PC-9 (cell line): ENCODE measurements around the gene ACTN1.

Experiments
- EZH2 ChIP-seq: fragments of 200-600 bp; sonication (generic); IDR thresholded peaks from 2 replicates; pipeline ENCODE4 v1.8.0; 2017; ENCODE audit warnings: antibody characterized with exemption, low read depth
- TF ChIP-seq, protein P1 (sequence below): fragments of 200-600 bp; sonication (generic); conservative IDR thresholded peaks from 2 replicates; pipeline ENCODE4 v1.6.1; 2017; ENCODE audit warnings: mixed run types, antibody characterized with exemption, mild to moderate bottlenecking, moderate library complexity

DNA sequence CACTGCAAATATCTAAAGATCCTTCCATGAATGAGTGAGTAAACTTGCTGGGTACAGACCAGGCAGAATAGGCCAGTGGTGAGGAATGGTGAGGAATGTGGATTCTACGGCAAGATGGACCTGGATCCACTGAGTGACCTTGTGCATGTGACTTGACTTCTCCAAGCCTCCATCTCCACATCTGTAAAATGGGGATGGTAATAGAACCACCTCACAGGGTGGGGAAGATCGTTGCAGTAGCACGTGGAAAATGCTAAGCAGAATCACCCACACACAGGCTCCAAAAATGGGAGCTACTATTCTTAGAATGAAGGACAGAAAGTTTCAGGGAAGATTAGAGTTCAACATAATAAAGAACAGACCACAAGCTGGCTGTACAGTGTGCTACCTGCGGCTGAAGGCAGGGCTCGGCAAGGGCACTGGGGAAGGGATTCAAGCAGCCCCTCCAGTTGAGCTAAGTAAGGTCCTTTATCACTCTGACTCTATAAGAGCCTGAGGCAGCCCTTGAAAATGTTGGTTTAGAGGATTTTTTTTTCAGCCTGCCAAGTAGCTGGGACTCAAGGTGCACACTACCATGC, 47.5 kb downstream of the ACTN1 start:
- no peak for TF ChIP-seq EZH2
- TF ChIP-seq, protein P1, sequence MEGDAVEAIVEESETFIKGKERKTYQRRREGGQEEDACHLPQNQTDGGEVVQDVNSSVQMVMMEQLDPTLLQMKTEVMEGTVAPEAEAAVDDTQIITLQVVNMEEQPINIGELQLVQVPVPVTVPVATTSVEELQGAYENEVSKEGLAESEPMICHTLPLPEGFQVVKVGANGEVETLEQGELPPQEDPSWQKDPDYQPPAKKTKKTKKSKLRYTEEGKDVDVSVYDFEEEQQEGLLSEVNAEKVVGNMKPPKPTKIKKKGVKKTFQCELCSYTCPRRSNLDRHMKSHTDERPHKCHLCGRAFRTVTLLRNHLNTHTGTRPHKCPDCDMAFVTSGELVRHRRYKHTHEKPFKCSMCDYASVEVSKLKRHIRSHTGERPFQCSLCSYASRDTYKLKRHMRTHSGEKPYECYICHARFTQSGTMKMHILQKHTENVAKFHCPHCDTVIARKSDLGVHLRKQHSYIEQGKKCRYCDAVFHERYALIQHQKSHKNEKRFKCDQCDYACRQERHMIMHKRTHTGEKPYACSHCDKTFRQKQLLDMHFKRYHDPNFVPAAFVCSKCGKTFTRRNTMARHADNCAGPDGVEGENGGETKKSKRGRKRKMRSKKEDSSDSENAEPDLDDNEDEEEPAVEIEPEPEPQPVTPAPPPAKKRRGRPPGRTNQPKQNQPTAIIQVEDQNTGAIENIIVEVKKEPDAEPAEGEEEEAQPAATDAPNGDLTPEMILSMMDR = no peak
